GM12878 (cell line): ENCODE data around the gene RPL37A. TPM values are rescaled to one million over a fixed set of nuclear protein-coding genes. Genes with fewer than 3 reads are reported as not detected.

Experiments
- ATAC-seq: fragments of 200-7000 bp; cut with Tn5 transposase; 3 replicates; pipeline ENCODE4 v1.9.1; 2020; ENCODE audit warnings: mild to moderate bottlenecking, moderate library complexity
- BruUV-seq: library from RNA; stranded (reverse); fragments of 400-500 nt; replicated peaks from 2 replicates; lab custom pipeline; 2021; lab: Mats Ljungman, UMichigan
- CTCF ChIA-PET: fragments of 300-600 bp; sonication (Branson Sonifier 250); formaldehyde crosslinking; extraction: SDS; loops from one replicate; lab custom pipeline; 2021; ENCODE audit warnings: inconsistent platforms; lab: Yijun Ruan, JAX
- POLR2A ChIA-PET: fragments of 350-600 bp; formaldehyde crosslinking; extraction: SDS; loops from one replicate; lab custom pipeline; 2021; ENCODE audit warnings: inconsistent platforms; lab: Charles Lee
- RAD21 ChIA-PET: fragments of 300-600 bp; sonication (Branson Sonifier 250); formaldehyde crosslinking; loops from one replicate; lab custom pipeline; 2023; ENCODE audit warnings: antibody characterized with exemption; ENCODE audit not compliant: unreplicated experiment; lab: Charles Lee
- SMC1A ChIA-PET: fragments of 300-600 bp; sonication (Branson Sonifier 250); formaldehyde crosslinking; loops from one replicate; lab custom pipeline; 2023; ENCODE audit not compliant: unreplicated experiment, uncharacterized antibody; lab: Charles Lee
- DNase-seq: peaks from one replicate; pipeline ENCODE4 v3.0.0-alpha.2; 2011; ENCODE audit warnings: low read depth, low spot score
- FAIRE-seq: peaks from 3 replicates; lab custom pipeline; 2011; peaks lifted over from hg19 to GRCh38; lab: Jason Lieb, UNC
- H2AFZ ChIP-seq: 2 replicates; pipeline ENCODE4 v1.6.0; 2011; ENCODE audit warnings: low read depth, low read length, control low read depth; ENCODE audit not compliant: control insufficient read depth
- H3K27ac ChIP-seq: 2 replicates; pipeline ENCODE4 v1.5.1; 2011; ENCODE audit warnings: control low read depth; ENCODE audit not compliant: control insufficient read depth, insufficient read depth
- H3K27me3 ChIP-seq, 2 experiments: replicated peaks in 1 of 2; 2 replicates each; pipeline versions ENCODE4 v1.6.0 to v1.6.1; 2011; ENCODE audit warnings: low read length in 1 of 2; ENCODE audit not compliant: control insufficient read depth in 2 of 2, insufficient read depth in 2 of 2
- H3K36me3 ChIP-seq, 2 experiments: 2 replicates each; pipeline ENCODE4 v1.5.1; 2011; ENCODE audit warnings: low read length in 1 of 2; ENCODE audit not compliant: control insufficient read depth in 2 of 2, insufficient read depth in 2 of 2
- H3K4me1 ChIP-seq: 2 replicates; pipeline ENCODE4 v1.6.1; 2011; ENCODE audit warnings: mild to moderate bottlenecking, low read length, moderate library complexity, mixed read lengths; ENCODE audit not compliant: control insufficient read depth, insufficient read depth
- H3K4me2 ChIP-seq: 2 replicates; pipeline ENCODE4 v1.6.0; 2011; ENCODE audit warnings: control low read depth; ENCODE audit not compliant: control insufficient read depth, insufficient read depth
- H3K4me3 ChIP-seq: fragments of 200-600 bp; sonication (generic); 2 replicates; pipeline ENCODE4 v1.5.1; 2016
- H3K79me2 ChIP-seq: 2 replicates; pipeline ENCODE4 v1.6.0; 2011; ENCODE audit warnings: low read length; ENCODE audit not compliant: control insufficient read depth, insufficient read depth
- H3K9ac ChIP-seq: 2 replicates; pipeline ENCODE4 v1.8.0; 2011; ENCODE audit warnings: low read length, control low read depth, mixed read lengths; ENCODE audit not compliant: control insufficient read depth, insufficient read depth
- H3K9me3 ChIP-seq: replicated peaks from 3 replicates; pipeline ENCODE4 v1.5.1; 2011; ENCODE audit warnings: mild to moderate bottlenecking, low read length; ENCODE audit not compliant: control insufficient read depth, insufficient read depth
- H4K20me1 ChIP-seq: 2 replicates; pipeline ENCODE4 v1.6.0; 2011; ENCODE audit not compliant: control insufficient read depth, insufficient read depth
- MYB ChIP-seq: fragments of 150-350 bp; IDR thresholded peaks from 2 replicates; pipeline ENCODE4 v1.6.1; 2014; ENCODE audit warnings: mild to moderate bottlenecking, low read depth, low read length, borderline replicate concordance
- NFYA ChIP-seq: IDR thresholded peaks from 2 replicates; pipeline ENCODE4 v1.6.1; 2011; ENCODE audit warnings: low read depth, mild to moderate bottlenecking, low read length, improper control_type of control experiment, borderline replicate concordance
- POLR2A ChIP-seq: IDR thresholded peaks from 2 replicates; pipeline ENCODE4 v1.6.1; 2011; ENCODE audit warnings: low read depth, mild to moderate bottlenecking, low read length
- RCOR1 ChIP-seq: conservative IDR thresholded peaks from 2 replicates; pipeline ENCODE4 v1.6.1; 2012; ENCODE audit warnings: low read depth, low read length, improper control_type of control experiment
- RUNX3 ChIP-seq: IDR thresholded peaks from 2 replicates; pipeline ENCODE4 v1.6.1; 2012; ENCODE audit warnings: low read length, inconsistent platforms
- SIX5 ChIP-seq: IDR thresholded peaks from 2 replicates; pipeline ENCODE4 v1.6.1; 2011; ENCODE audit warnings: mild to moderate bottlenecking, low read depth, low read length, moderate library complexity; ENCODE audit not compliant: severe bottlenecking
- ZBTB4 ChIP-seq: fragments of 450-650 bp; formaldehyde crosslinking; IDR thresholded peaks from 2 replicates; pipeline ENCODE4 v1.4.0; 2022; ENCODE audit warnings: mild to moderate bottlenecking, moderate library complexity
- WGBS: methylation state at CpG from one replicate; pipeline ENCODE4 v1.1.6; 2016; ENCODE audit warnings: low lambda C conversion rate; ENCODE audit not compliant: insufficient replicate concordance, insufficient coverage; ENCODE audit errors: missing lambda C conversion rate; 5-methylcytosine and 5-hydroxymethylcytosine counted together
- in situ Hi-C: fragments of 300-500 bp; cut with MboI; formaldehyde crosslinking; loops from 9 replicates; pipeline ENCODE4 v1.14.3; 2018; ENCODE audit warnings: mixed read lengths
- intact Hi-C: fragments of 100-400 bp; cut with micrococcal nuclease; formaldehyde crosslinking; loops from one replicate; pipeline ENCODE4 v1.14.2; 2022; ENCODE audit not compliant: unreplicated experiment
- polyA plus RNA-seq, 11 experiments: library from polyadenylated mRNA; depleted of rRNA in 4 of 11; unstranded in 6 of 11; stranded (reverse) in 5 of 11; fragments of >200 nt; fragmentation: Nextera tagmentation in 4 of 11; fragmentation: Illumina TruSeq in 1 of 11; extraction: Ambion mirVana in 4 of 11; extraction: Trizol in 1 of 11; gene quantifications; 1 replicate in 1 of 11; 2 replicates in 10 of 11; pipeline versions ENCODE4 v1.2.1 to v1.2.3, GENCODE V29; 2011 to 2016; ENCODE audit warnings: inconsistent platforms in 2 of 11, missing spikeins in 2 of 11, low read depth in 1 of 11
- total RNA-seq, 4 experiments: library from RNA; depleted of rRNA in 3 of 4; stranded (reverse); fragments of >200 nt in 3 of 4; fragmentation: Illumina TruSeq in 1 of 4; extraction: Trizol in 1 of 4; gene quantifications; 2 replicates each; pipeline versions ENCODE4 v1.2.1 to v1.2.3, GENCODE V29; 2013 to 2021
- TF ChIP-seq, protein P1 (sequence below): fragments of 450-650 bp; IDR thresholded peaks from 2 replicates; pipeline ENCODE4 v1.6.1; 2017; ENCODE audit warnings: mild to moderate bottlenecking, moderate library complexity

Gene RPL37A
- total and polyA plus RNA-seq, 10 of the 15 experiments (the other 5 are each of a cell fraction or from before 2014, with no cell fraction given): 2,847 to 6,854 (median 5,110) TPM

DNA sequence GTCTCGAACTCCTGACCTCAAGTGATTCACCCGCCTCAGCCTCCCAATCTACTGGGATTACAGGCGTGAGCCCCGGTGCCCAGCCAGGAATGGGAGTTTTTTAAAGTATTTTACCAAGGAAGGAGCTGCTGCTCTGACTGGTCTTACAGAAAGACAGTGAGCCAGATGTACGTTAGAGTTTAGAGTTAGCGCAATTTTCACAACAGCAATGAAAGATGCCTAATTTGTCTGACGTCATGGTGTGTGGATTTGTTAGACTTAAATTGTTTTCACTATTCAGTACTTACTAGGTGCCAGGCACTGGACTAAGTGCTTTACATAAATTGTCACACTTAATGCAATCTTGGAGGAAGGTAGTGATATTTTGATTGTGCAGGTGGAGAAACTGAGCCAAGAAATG is 12.4 kb upstream of the RPL37A start (continued):
- no peak for TF ChIP-seq RCOR1
- TF ChIP-seq SIX5: no peak
- TF ChIP-seq RUNX3: no peak
- TF ChIP-seq NFYA: no peak
- no peak for TF ChIP-seq MYB
- TF ChIP-seq ZBTB4 (CRISPR knock-in tag): no peak
- TF ChIP-seq, all 136 proteins: peak for 0

DNA sequence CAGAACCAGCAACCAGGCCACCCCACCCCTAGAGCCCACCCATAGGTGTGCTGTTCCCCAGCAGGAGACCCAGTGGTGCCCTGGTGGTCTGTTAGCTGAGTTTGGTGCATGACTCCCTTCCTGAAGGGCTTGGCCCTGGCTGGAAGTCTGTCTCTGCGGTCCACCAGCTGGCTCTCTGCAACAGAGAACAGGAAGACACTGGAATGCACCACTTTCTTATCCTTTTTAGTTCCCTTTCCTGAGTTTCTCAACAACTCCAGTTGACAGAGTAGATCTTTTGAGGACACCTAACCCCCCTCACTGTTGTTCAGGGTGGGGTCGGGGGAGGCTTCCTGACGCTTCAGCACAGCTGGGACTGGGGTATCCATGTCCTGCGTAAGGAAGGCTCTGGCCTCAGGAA is 11.9 kb upstream of the RPL37A start:
- CTCF ChIA-PET: interaction anchor here (0.6 to 1.0 kb wide), 2 partner anchors 24 to 150 kb away, joined by 3 read pairs; no protein-coding TSS in a partner anchor
- no peak overlapping the region for H3K4me3 ChIP-seq
- no peak for ATAC-seq
- no peak overlapping the region for H3K4me2 ChIP-seq
- no peaks in the 10 kb centered on the region for H3K79me2 ChIP-seq
- no TSS peak for BruUV-seq
- no peaks in the 10 kb centered on the region for H3K9me3 ChIP-seq
- RAD21 ChIA-PET: interaction anchor here (0.7 to 1.7 kb wide), 2 partner anchors 9 to 12 kb away, joined by 3 to 6 read pairs; partner anchors contain the start of gene RPL37A
- FAIRE-seq: no peak
- intact Hi-C loops (no loop called here), in situ Hi-C loops (no loop called here)
- no peaks in the 10 kb centered on the region; a peak in 2 of 4 replicates for H3K36me3 ChIP-seq
- no peak overlapping the region for H3K27ac ChIP-seq
- SMC1A ChIA-PET: no interaction called here
- POLR2A ChIA-PET: no interaction called here
- H3K9ac ChIP-seq: no peak overlapping the region
- no peak overlapping the region for H2AFZ ChIP-seq
- H4K20me1 ChIP-seq: no peaks in the 10 kb centered on the region
- H3K27me3 ChIP-seq: no peaks in the 10 kb centered on the region
- no peak for DNase-seq
- TF ChIP-seq, protein P1, sequence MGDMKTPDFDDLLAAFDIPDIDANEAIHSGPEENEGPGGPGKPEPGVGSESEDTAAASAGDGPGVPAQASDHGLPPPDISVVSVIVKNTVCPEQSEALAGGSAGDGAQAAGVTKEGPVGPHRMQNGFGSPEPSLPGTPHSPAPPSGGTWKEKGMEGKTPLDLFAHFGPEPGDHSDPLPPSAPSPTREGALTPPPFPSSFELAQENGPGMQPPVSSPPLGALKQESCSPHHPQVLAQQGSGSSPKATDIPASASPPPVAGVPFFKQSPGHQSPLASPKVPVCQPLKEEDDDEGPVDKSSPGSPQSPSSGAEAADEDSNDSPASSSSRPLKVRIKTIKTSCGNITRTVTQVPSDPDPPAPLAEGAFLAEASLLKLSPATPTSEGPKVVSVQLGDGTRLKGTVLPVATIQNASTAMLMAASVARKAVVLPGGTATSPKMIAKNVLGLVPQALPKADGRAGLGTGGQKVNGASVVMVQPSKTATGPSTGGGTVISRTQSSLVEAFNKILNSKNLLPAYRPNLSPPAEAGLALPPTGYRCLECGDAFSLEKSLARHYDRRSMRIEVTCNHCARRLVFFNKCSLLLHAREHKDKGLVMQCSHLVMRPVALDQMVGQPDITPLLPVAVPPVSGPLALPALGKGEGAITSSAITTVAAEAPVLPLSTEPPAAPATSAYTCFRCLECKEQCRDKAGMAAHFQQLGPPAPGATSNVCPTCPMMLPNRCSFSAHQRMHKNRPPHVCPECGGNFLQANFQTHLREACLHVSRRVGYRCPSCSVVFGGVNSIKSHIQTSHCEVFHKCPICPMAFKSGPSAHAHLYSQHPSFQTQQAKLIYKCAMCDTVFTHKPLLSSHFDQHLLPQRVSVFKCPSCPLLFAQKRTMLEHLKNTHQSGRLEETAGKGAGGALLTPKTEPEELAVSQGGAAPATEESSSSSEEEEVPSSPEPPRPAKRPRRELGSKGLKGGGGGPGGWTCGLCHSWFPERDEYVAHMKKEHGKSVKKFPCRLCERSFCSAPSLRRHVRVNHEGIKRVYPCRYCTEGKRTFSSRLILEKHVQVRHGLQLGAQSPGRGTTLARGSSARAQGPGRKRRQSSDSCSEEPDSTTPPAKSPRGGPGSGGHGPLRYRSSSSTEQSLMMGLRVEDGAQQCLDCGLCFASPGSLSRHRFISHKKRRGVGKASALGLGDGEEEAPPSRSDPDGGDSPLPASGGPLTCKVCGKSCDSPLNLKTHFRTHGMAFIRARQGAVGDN: no peak
- TF ChIP-seq MYB: no peak
- TF ChIP-seq POLR2A: no peak
- WGBS: 68% methylated on average over 4 of the region's 4 CpGs
- peaks cover 2% of the 10 kb centered on the region; the same call in 1 of the 2 replicates for H3K4me1 ChIP-seq
